GM12878 (cell line): ENCODE measurements around the gene DCAF11. TPM values are rescaled to one million over a fixed set of nuclear protein-coding genes. Genes with fewer than 3 reads are reported as not detected.

Source experiments
- ATAC-seq: fragments of 200-7000 bp; cut with Tn5 transposase; 3 replicates; pipeline ENCODE4 v1.9.1; 2020; ENCODE audit warnings: mild to moderate bottlenecking, moderate library complexity
- BruUV-seq: library from RNA; stranded (reverse); fragments of 400-500 nt; replicated peaks from 2 replicates; lab custom pipeline; 2021; lab: Mats Ljungman, UMichigan
- CTCF ChIA-PET: fragments of 300-600 bp; sonication (Branson Sonifier 250); formaldehyde crosslinking; extraction: SDS; loops from one replicate; lab custom pipeline; 2021; ENCODE audit warnings: inconsistent platforms; lab: Yijun Ruan, JAX
- POLR2A ChIA-PET: fragments of 350-600 bp; formaldehyde crosslinking; extraction: SDS; loops from one replicate; lab custom pipeline; 2021; ENCODE audit warnings: inconsistent platforms; lab: Charles Lee
- RAD21 ChIA-PET: fragments of 300-600 bp; sonication (Branson Sonifier 250); formaldehyde crosslinking; loops from one replicate; lab custom pipeline; 2023; ENCODE audit warnings: antibody characterized with exemption; ENCODE audit not compliant: unreplicated experiment; lab: Charles Lee
- SMC1A ChIA-PET: fragments of 300-600 bp; sonication (Branson Sonifier 250); formaldehyde crosslinking; loops from one replicate; lab custom pipeline; 2023; ENCODE audit not compliant: unreplicated experiment, uncharacterized antibody; lab: Charles Lee
- DNase-seq: peaks from one replicate; pipeline ENCODE4 v3.0.0-alpha.2; 2011; ENCODE audit warnings: low read depth, low spot score
- FAIRE-seq: peaks from 3 replicates; lab custom pipeline; 2011; peaks lifted over from hg19 to GRCh38; lab: Jason Lieb, UNC
- H2AFZ ChIP-seq: 2 replicates; pipeline ENCODE4 v1.6.0; 2011; ENCODE audit warnings: low read depth, low read length, control low read depth; ENCODE audit not compliant: control insufficient read depth
- H3K27ac ChIP-seq: 2 replicates; pipeline ENCODE4 v1.5.1; 2011; ENCODE audit warnings: control low read depth; ENCODE audit not compliant: control insufficient read depth, insufficient read depth
- H3K27me3 ChIP-seq, 2 experiments: replicated peaks in 1 of 2; 2 replicates each; pipeline versions ENCODE4 v1.6.0 to v1.6.1; 2011; ENCODE audit warnings: low read length in 1 of 2; ENCODE audit not compliant: control insufficient read depth in 2 of 2, insufficient read depth in 2 of 2
- H3K36me3 ChIP-seq, 2 experiments: 2 replicates each; pipeline ENCODE4 v1.5.1; 2011; ENCODE audit warnings: low read length in 1 of 2; ENCODE audit not compliant: control insufficient read depth in 2 of 2, insufficient read depth in 2 of 2
- H3K4me1 ChIP-seq: 2 replicates; pipeline ENCODE4 v1.6.1; 2011; ENCODE audit warnings: mild to moderate bottlenecking, low read length, moderate library complexity, mixed read lengths; ENCODE audit not compliant: control insufficient read depth, insufficient read depth
- H3K4me2 ChIP-seq: 2 replicates; pipeline ENCODE4 v1.6.0; 2011; ENCODE audit warnings: control low read depth; ENCODE audit not compliant: control insufficient read depth, insufficient read depth
- H3K4me3 ChIP-seq: fragments of 200-600 bp; sonication (generic); 2 replicates; pipeline ENCODE4 v1.5.1; 2016
- H3K79me2 ChIP-seq: 2 replicates; pipeline ENCODE4 v1.6.0; 2011; ENCODE audit warnings: low read length; ENCODE audit not compliant: control insufficient read depth, insufficient read depth
- H3K9ac ChIP-seq: 2 replicates; pipeline ENCODE4 v1.8.0; 2011; ENCODE audit warnings: low read length, control low read depth, mixed read lengths; ENCODE audit not compliant: control insufficient read depth, insufficient read depth
- H3K9me3 ChIP-seq: replicated peaks from 3 replicates; pipeline ENCODE4 v1.5.1; 2011; ENCODE audit warnings: mild to moderate bottlenecking, low read length; ENCODE audit not compliant: control insufficient read depth, insufficient read depth
- H4K20me1 ChIP-seq: 2 replicates; pipeline ENCODE4 v1.6.0; 2011; ENCODE audit not compliant: control insufficient read depth, insufficient read depth
- ATF7 ChIP-seq: fragments of 450-650 bp; IDR thresholded peaks from 2 replicates; pipeline ENCODE4 v1.6.1; 2016; ENCODE audit warnings: low read depth, mild to moderate bottlenecking
- BCL11A ChIP-seq: IDR thresholded peaks from 2 replicates; pipeline ENCODE4 v1.6.1; 2011; ENCODE audit warnings: low read depth, low read length
- BRCA1 ChIP-seq: IDR thresholded peaks from 2 replicates; pipeline ENCODE4 v1.6.1; 2011; ENCODE audit warnings: low read depth, low read length, improper control_type of control experiment
- E2F4 ChIP-seq: IDR thresholded peaks from 2 replicates; pipeline ENCODE4 v1.6.1; 2012; ENCODE audit warnings: low read depth, low read length, improper control_type of control experiment
- FOS ChIP-seq: IDR thresholded peaks from 3 replicates; pipeline ENCODE4 v1.6.1; 2011; ENCODE audit warnings: borderline replicate concordance; ENCODE audit not compliant: insufficient read length; ENCODE audit errors: extremely low read depth
- GATAD2B ChIP-seq: fragments of 450-650 bp; conservative IDR thresholded peaks from 2 replicates; pipeline ENCODE4 v1.6.1; 2017; ENCODE audit warnings: low read depth, mild to moderate bottlenecking, moderate library complexity
- IKZF2 ChIP-seq, 2 experiments: fragments of 450-650 bp; IDR thresholded peaks; 2 replicates each; pipeline ENCODE4 v1.6.1; 2017; ENCODE audit warnings: mild to moderate bottlenecking in 2 of 2, moderate library complexity in 2 of 2
- JUNB ChIP-seq: IDR thresholded peaks from 2 replicates; pipeline ENCODE4 v1.6.1; 2016; ENCODE audit warnings: antibody characterized with exemption, mild to moderate bottlenecking
- KLF5 ChIP-seq: fragments of 450-650 bp; IDR thresholded peaks from 2 replicates; pipeline ENCODE4 v1.6.1; 2014; ENCODE audit warnings: mild to moderate bottlenecking; ENCODE audit not compliant: partially characterized antibody
- MAX ChIP-seq: IDR thresholded peaks from 2 replicates; pipeline ENCODE4 v1.6.1; 2012; ENCODE audit warnings: low read depth, low read length, improper control_type of control experiment
- NFYA ChIP-seq: IDR thresholded peaks from 2 replicates; pipeline ENCODE4 v1.6.1; 2011; ENCODE audit warnings: low read depth, mild to moderate bottlenecking, low read length, improper control_type of control experiment, borderline replicate concordance
- PAX5 ChIP-seq: IDR thresholded peaks from 2 replicates; pipeline ENCODE4 v1.6.1; 2011; ENCODE audit warnings: low read depth, low read length, borderline replicate concordance
- RBBP5 ChIP-seq: fragments of 200-600 bp; sonication (generic); conservative IDR thresholded peaks from 2 replicates; pipeline ENCODE4 v1.6.1; 2016
- SKIL ChIP-seq: fragments of 450-650 bp; IDR thresholded peaks from 2 replicates; pipeline ENCODE4 v1.6.1; 2017; ENCODE audit warnings: mild to moderate bottlenecking, low read depth, inconsistent platforms; ENCODE audit not compliant: poor library complexity, severe bottlenecking
- SMAD1 ChIP-seq: fragments of 450-650 bp; IDR thresholded peaks from 2 replicates; pipeline ENCODE4 v1.6.1; 2018; ENCODE audit warnings: mild to moderate bottlenecking, low read depth; ENCODE audit not compliant: partially characterized antibody
- TARDBP ChIP-seq: IDR thresholded peaks from 2 replicates; pipeline ENCODE4 v1.6.1; 2016; ENCODE audit warnings: borderline replicate concordance
- TCF12 ChIP-seq: IDR thresholded peaks from 2 replicates; pipeline ENCODE4 v1.6.1; 2011; ENCODE audit warnings: low read depth, mild to moderate bottlenecking, low read length
- TCF7 ChIP-seq: IDR thresholded peaks from 2 replicates; pipeline ENCODE4 v1.6.1; 2014; ENCODE audit warnings: antibody characterized with exemption, borderline replicate concordance
- YY1 ChIP-seq: IDR thresholded peaks from 2 replicates; pipeline ENCODE4 v1.6.1; 2011; ENCODE audit warnings: low read depth, mild to moderate bottlenecking, low read length
- WGBS: methylation state at CpG from one replicate; pipeline ENCODE4 v1.1.6; 2016; ENCODE audit warnings: low lambda C conversion rate; ENCODE audit not compliant: insufficient replicate concordance, insufficient coverage; ENCODE audit errors: missing lambda C conversion rate; 5-methylcytosine and 5-hydroxymethylcytosine counted together
- in situ Hi-C: fragments of 300-500 bp; cut with MboI; formaldehyde crosslinking; loops from 9 replicates; pipeline ENCODE4 v1.14.3; 2018; ENCODE audit warnings: mixed read lengths
- intact Hi-C: fragments of 100-400 bp; cut with micrococcal nuclease; formaldehyde crosslinking; loops from one replicate; pipeline ENCODE4 v1.14.2; 2022; ENCODE audit not compliant: unreplicated experiment
- polyA plus RNA-seq, 11 experiments: library from polyadenylated mRNA; depleted of rRNA in 4 of 11; unstranded in 6 of 11; stranded (reverse) in 5 of 11; fragments of >200 nt; fragmentation: Nextera tagmentation in 4 of 11; fragmentation: Illumina TruSeq in 1 of 11; extraction: Ambion mirVana in 4 of 11; extraction: Trizol in 1 of 11; gene quantifications; 1 replicate in 1 of 11; 2 replicates in 10 of 11; pipeline versions ENCODE4 v1.2.1 to v1.2.3, GENCODE V29; 2011 to 2016; ENCODE audit warnings: inconsistent platforms in 2 of 11, missing spikeins in 2 of 11, low read depth in 1 of 11
- total RNA-seq, 4 experiments: library from RNA; depleted of rRNA in 3 of 4; stranded (reverse); fragments of >200 nt in 3 of 4; fragmentation: Illumina TruSeq in 1 of 4; extraction: Trizol in 1 of 4; gene quantifications; 2 replicates each; pipeline versions ENCODE4 v1.2.1 to v1.2.3, GENCODE V29; 2013 to 2021

Gene DCAF11
- total and polyA plus RNA-seq, 10 of the 15 experiments (the other 5 are each of a cell fraction or from before 2014, with no cell fraction given): 13.4 to 91.2 (median 68.7) TPM

GRCh38 chr14:24065408-24065807, 49.2 kb upstream of the DCAF11 start:
- no peaks in the 10 kb centered on the region; the same call in 1 of the 2 replicates for H4K20me1 ChIP-seq
- intact Hi-C loops: no loop called here
- no peaks in the 10 kb centered on the region for H3K79me2 ChIP-seq
- ChIA-PET SMC1A (interaction anchor here (0.9 to 1.6 kb wide), 2 partner anchors 25 to 43 kb away, joined by 3 to 5 read pairs; no protein-coding TSS in a partner anchor), RAD21 (interaction anchor here (1.4 kb wide), 1 partner anchor 17 kb away, joined by 3 read pairs; no protein-coding TSS in a partner anchor), POLR2A (no interaction called here), CTCF (interaction anchor here (1.0 to 2.1 kb wide), 5 partner anchors 15 to 477 kb away, joined by 3 to 6 read pairs (median 3); no protein-coding TSS in a partner anchor)
- WGBS: 19% methylated on average over 8 of the region's 8 CpGs
- TF ChIP-seq ATF7: no peak
- no peak for TF ChIP-seq TARDBP
- TF ChIP-seq BRCA1: no peak
- TF ChIP-seq JUNB: no peak
- TF ChIP-seq PAX5: no peak
- no peak for TF ChIP-seq IKZF2 (IDR thresholded peaks at IDR 0.05)
- no peak for TF ChIP-seq TCF12
- no peak for TF ChIP-seq RBBP5
- no peak for TF ChIP-seq BCL11A
- TF ChIP-seq GATAD2B: no peak
- TF ChIP-seq NFYA: no peak
- TF ChIP-seq SKIL: no peak
- TF ChIP-seq FOS: no peak
- no peak for TF ChIP-seq E2F4
- TF ChIP-seq SMAD1: no peak
- no peak for TF ChIP-seq MAX
- no peak for TF ChIP-seq TCF7
- no peak for TF ChIP-seq YY1
- TF ChIP-seq KLF5: no peak
- FAIRE-seq: no peak
- in situ Hi-C loops: no loop called here
- no peak overlapping the region for H2AFZ ChIP-seq
- H3K4me1 ChIP-seq: no peaks in the 10 kb centered on the region
- ATAC-seq: no peak
- DNase-seq: no peak
- no peaks in the 10 kb centered on the region for H3K36me3 ChIP-seq
- peaks cover 0 to 2% of the 10 kb centered on the region in 2 experiments; a peak in 3 of 4 replicates for H3K27me3 ChIP-seq
- no peaks in the 10 kb centered on the region for H3K9me3 ChIP-seq
- H3K4me3 ChIP-seq: no peak overlapping the region
- no peak overlapping the region for H3K27ac ChIP-seq
- H3K9ac ChIP-seq: no peak overlapping the region
- BruUV-seq: no TSS peak
- H3K4me2 ChIP-seq: no peak overlapping the region
